ENCODE results near the gene TP53INP2.

DNA sequence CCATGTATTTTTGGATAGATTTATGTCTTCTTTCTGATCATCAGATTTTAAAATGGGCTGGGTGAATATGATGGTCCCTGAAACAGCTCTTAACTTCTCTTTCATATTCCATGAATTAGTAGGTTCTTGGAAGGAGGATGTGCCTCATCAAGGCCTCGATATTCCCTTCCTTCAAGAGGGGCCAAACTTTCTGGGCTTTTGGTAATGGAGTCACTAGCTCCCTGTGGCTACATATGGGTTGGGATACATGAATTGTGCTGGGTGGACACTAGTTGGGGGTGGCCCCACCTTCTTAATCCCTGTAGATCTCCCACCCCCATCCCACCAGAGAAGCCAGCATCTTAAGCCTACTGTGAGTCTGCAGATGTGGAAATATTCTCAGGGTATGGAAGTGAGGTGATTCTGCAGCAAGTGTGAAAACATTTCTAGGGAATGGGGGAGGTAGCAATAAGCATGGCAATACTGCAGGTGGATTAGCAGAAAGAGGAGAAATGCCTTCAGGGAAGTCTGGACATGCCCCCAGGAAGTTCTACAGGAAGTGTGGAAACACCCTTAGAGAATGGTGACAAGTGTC lies 2.2 kb downstream of the TP53INP2 start:
- no peak for TF ChIP-seq POLR2A (IDR thresholded peaks at IDR 0.05; ENCODE audit: low read depth, low read length)
- TF ChIP-seq TAF1 (IDR thresholded peaks at IDR 0.05; ENCODE audit: low read depth, low read length): no peak
- TF ChIP-seq POLR2AphosphoS5 (IDR thresholded peaks at IDR 0.05; ENCODE audit: low read depth, low read length): no peak
- TF ChIP-seq PAX5 (IDR thresholded peaks at IDR 0.05; ENCODE audit: insufficient read depth, low read length, severe bottlenecking): no peak
- TF ChIP-seq SPI1 (IDR thresholded peaks at IDR 0.05; ENCODE audit: low read depth, low read length): no peak
